Measurements from ENCODE around the gene MTFP1. TPM values are rescaled to one million over a fixed set of nuclear protein-coding genes. Genes with fewer than 3 reads are reported as not detected.

The MTFP1 gene
- total RNA-seq, 1 experiment from 2014 or later, result 65.7 TPM

- DNase-seq (no peak), ATAC-seq (no peak)
- Histone ChIP-seq H3K4me2 (ENCODE audit: low read length) (no peak overlapping the region), H3K9ac (ENCODE audit: low read length) (no peak overlapping the region), H3K9me2 (replicated peaks; ENCODE audit: low read length) (no peaks in the 10 kb centered on the region), H3K9me3 (ENCODE audit: low read length) (no peaks in the 10 kb centered on the region), H3F3A (ENCODE audit: low read length, unreplicated experiment) (no peaks in the 10 kb centered on the region), H3K4me3 (ENCODE audit: low read length) (no peak overlapping the region), H3K27ac (ENCODE audit: low read length) (no peak overlapping the region), H4K20me1 (ENCODE audit: low read length) (no peaks in the 10 kb centered on the region), H3K27me3 (ENCODE audit: low read length) (no peaks in the 10 kb centered on the region), H3K79me2 (ENCODE audit: low read length) (no peaks in the 10 kb centered on the region), H2AFZ (ENCODE audit: low read length) (no peak overlapping the region), H3K4me1 (ENCODE audit: insufficient read depth, low read length) (no peaks in the 10 kb centered on the region), H3K36me3 (ENCODE audit: low read depth, low read length) (no peaks in the 10 kb centered on the region)
- no peak for TF ChIP-seq EZH2phosphoT487 (IDR thresholded peaks at IDR 0.05; ENCODE audit: borderline replicate concordance, low read length)
- TF ChIP-seq, protein P1, sequence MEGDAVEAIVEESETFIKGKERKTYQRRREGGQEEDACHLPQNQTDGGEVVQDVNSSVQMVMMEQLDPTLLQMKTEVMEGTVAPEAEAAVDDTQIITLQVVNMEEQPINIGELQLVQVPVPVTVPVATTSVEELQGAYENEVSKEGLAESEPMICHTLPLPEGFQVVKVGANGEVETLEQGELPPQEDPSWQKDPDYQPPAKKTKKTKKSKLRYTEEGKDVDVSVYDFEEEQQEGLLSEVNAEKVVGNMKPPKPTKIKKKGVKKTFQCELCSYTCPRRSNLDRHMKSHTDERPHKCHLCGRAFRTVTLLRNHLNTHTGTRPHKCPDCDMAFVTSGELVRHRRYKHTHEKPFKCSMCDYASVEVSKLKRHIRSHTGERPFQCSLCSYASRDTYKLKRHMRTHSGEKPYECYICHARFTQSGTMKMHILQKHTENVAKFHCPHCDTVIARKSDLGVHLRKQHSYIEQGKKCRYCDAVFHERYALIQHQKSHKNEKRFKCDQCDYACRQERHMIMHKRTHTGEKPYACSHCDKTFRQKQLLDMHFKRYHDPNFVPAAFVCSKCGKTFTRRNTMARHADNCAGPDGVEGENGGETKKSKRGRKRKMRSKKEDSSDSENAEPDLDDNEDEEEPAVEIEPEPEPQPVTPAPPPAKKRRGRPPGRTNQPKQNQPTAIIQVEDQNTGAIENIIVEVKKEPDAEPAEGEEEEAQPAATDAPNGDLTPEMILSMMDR (conservative IDR thresholded peaks at IDR 0.05; ENCODE audit: low read depth, low read length), result no peak
- no peak for TF ChIP-seq EZH2 (IDR thresholded peaks at IDR 0.05; ENCODE audit: low read length, unreplicated experiment)
- no TSS peak for BruUV-seq (replicated peaks)
- POLR2A ChIA-PET (ENCODE audit: unreplicated experiment), result no interaction called here
- intact Hi-C loops (cut with micrococcal nuclease), result no loop called here
- CTCF ChIA-PET, result no interaction called here
These were observed 27.3 kb downstream of the MTFP1 start for GRCh38 chr22:30452861-30453260.

GRCh38 chr22:30453731-30454510 is 28.4 kb downstream of the MTFP1 start:
- no TSS peak for BruUV-seq (replicated peaks)
- TF ChIP-seq, protein P1 (conservative IDR thresholded peaks at IDR 0.05; ENCODE audit: low read depth, low read length), result no peak
- POLR2A ChIA-PET (ENCODE audit: unreplicated experiment), result no interaction called here

GRCh38 chr22:30455075-30455840 is 29.7 kb downstream of the MTFP1 start:
- Histone ChIP-seq H3K36me3 (ENCODE audit: low read depth, low read length) (no peaks in the 10 kb centered on the region), H3K9me2 (replicated peaks; ENCODE audit: low read length) (no peaks in the 10 kb centered on the region), H3K27ac (ENCODE audit: low read length) (no peak overlapping the region), H3K79me2 (ENCODE audit: low read length) (no peaks in the 10 kb centered on the region), H3K4me1 (ENCODE audit: insufficient read depth, low read length) (no peaks in the 10 kb centered on the region), H3K4me2 (ENCODE audit: low read length) (no peak overlapping the region), H3K9ac (ENCODE audit: low read length) (no peak overlapping the region), H2AFZ (ENCODE audit: low read length) (no peak overlapping the region), H3K4me3 (ENCODE audit: low read length) (no peak overlapping the region), H3K27me3 (ENCODE audit: low read length) (no peaks in the 10 kb centered on the region), H3F3A (ENCODE audit: low read length, unreplicated experiment) (no peaks in the 10 kb centered on the region), H4K20me1 (ENCODE audit: low read length) (no peaks in the 10 kb centered on the region), H3K9me3 (ENCODE audit: low read length) (no peaks in the 10 kb centered on the region)
- CTCF ChIA-PET, result no interaction called here
- no peak for ATAC-seq
- POLR2A ChIA-PET (ENCODE audit: unreplicated experiment), result no interaction called here
- no peak for DNase-seq
- TF ChIP-seq, protein P1 (conservative IDR thresholded peaks at IDR 0.05; ENCODE audit: low read depth, low read length), result no peak
- TF ChIP-seq EZH2phosphoT487 (IDR thresholded peaks at IDR 0.05; ENCODE audit: borderline replicate concordance, low read length) (no peak), EZH2 (IDR thresholded peaks at IDR 0.05; ENCODE audit: low read length, unreplicated experiment) (no peak)
- BruUV-seq (replicated peaks), result no TSS peak
- intact Hi-C loops (cut with micrococcal nuclease), result no loop called here

More at GRCh38 chr22:30453731-30454510, 28.4 kb downstream of the MTFP1 start:
- Histone ChIP-seq H3K9me2 (replicated peaks; ENCODE audit: low read length) (no peaks in the 10 kb centered on the region), H3K4me1 (ENCODE audit: insufficient read depth, low read length) (no peaks in the 10 kb centered on the region), H3K4me3 (ENCODE audit: low read length) (no peak overlapping the region), H3K27me3 (ENCODE audit: low read length) (no peaks in the 10 kb centered on the region), H2AFZ (ENCODE audit: low read length) (no peak overlapping the region), H3K4me2 (ENCODE audit: low read length) (no peak overlapping the region), H3K9ac (ENCODE audit: low read length) (no peak overlapping the region), H3K79me2 (ENCODE audit: low read length) (no peaks in the 10 kb centered on the region), H3K9me3 (ENCODE audit: low read length) (no peaks in the 10 kb centered on the region), H3K27ac (ENCODE audit: low read length) (no peak overlapping the region), H4K20me1 (ENCODE audit: low read length) (no peaks in the 10 kb centered on the region), H3K36me3 (ENCODE audit: low read depth, low read length) (no peaks in the 10 kb centered on the region), H3F3A (ENCODE audit: low read length, unreplicated experiment) (no peaks in the 10 kb centered on the region)
- CTCF ChIA-PET, result no interaction called here
- no peak for DNase-seq
- intact Hi-C loops (cut with micrococcal nuclease), result no loop called here
- ATAC-seq, result no peak

All from PC-3 (cell line).